GM12864 (cell line): ENCODE results near the gene ATP10A.

ENCODE experiments used
- DNase-seq: peaks from one replicate; pipeline ENCODE4 v3.0.0-alpha.2; 2011; ENCODE audit warnings: low read depth
- H3K4me3 ChIP-seq: 2 replicates; pipeline ENCODE4 v1.5.1; 2011; ENCODE audit warnings: mild to moderate bottlenecking, low read depth, low read length, control low read depth
- TF ChIP-seq, protein P1 (sequence below): IDR thresholded peaks from 2 replicates; pipeline ENCODE4 v1.5.1; 2011; ENCODE audit warnings: low read depth, mild to moderate bottlenecking, moderate library complexity, low read length, control low read depth, inconsistent platforms; ENCODE audit errors: missing control alignments

Gene ATP10A

DNA sequence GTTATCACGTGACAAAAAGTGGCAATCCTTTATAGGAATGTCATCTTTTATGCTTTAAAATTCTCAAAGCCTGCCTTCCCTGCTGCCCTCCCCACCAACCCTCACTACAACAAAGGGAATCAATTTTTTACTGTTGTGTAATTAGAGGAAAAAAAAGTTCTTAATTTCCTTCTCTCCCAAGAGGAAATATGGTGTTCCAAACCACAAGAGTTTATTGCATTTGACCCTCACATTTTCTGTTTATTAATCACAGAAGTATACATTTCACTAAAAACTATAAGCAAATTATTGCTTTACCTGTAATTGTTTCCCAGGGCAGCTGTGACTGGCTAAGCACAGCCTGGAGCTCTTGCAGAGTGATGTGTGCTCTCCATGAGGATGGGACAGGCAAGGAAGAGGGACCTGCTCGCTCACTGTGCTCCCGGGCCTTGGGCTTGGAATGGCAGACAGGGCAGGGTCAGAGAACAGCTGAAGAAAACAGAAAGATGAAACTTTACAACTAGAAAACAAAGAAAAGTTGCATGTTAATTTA is 31.3 kb upstream of the ATP10A start:
- DNase-seq: no peak
- no peak overlapping the region for H3K4me3 ChIP-seq
- TF ChIP-seq, protein P1, sequence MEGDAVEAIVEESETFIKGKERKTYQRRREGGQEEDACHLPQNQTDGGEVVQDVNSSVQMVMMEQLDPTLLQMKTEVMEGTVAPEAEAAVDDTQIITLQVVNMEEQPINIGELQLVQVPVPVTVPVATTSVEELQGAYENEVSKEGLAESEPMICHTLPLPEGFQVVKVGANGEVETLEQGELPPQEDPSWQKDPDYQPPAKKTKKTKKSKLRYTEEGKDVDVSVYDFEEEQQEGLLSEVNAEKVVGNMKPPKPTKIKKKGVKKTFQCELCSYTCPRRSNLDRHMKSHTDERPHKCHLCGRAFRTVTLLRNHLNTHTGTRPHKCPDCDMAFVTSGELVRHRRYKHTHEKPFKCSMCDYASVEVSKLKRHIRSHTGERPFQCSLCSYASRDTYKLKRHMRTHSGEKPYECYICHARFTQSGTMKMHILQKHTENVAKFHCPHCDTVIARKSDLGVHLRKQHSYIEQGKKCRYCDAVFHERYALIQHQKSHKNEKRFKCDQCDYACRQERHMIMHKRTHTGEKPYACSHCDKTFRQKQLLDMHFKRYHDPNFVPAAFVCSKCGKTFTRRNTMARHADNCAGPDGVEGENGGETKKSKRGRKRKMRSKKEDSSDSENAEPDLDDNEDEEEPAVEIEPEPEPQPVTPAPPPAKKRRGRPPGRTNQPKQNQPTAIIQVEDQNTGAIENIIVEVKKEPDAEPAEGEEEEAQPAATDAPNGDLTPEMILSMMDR: no peak

DNA sequence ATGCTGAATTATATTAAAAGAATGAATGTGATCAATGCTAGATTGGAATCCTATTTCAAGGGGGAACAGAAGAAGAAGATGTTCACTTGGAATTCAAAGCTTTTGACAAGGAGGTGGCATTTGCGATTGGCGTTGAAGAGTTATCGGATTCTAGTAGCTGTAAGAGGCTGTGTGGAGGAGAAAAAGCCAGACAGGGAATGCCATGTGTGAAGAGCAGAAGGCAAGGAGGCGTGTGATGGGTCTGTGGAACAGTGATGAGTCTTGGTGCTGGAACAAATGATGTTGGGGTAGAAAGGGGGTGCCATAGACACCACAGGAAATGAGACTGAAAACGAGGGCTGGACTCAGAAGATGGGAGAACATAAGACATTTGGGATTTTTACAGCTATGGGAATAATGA is 30.5 kb upstream of the ATP10A start:
- DNase-seq: no peak
- TF ChIP-seq, protein P1: no peak
- no peak overlapping the region for H3K4me3 ChIP-seq

DNA sequence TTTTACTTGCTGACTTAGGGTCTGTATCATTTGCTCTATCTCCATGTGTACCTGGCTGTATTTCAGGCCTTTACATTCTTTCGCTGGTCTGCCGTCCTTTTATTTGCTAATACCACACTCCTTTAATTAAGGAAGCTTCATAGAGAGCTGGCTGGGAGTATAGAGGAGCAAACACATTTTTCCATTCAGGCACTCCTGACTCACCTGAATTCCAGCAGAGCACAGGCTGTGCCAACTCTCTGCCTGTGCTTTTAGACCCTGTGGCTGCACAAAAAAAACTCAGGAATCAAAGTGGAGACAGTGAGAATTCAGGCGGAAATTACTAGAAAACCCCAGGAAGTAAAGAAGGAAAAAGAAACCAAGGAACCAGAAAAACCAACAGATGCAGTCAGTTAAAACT is 29.0 kb upstream of the ATP10A start:
- H3K4me3 ChIP-seq: no peak overlapping the region
- TF ChIP-seq, protein P1: no peak
- no peak for DNase-seq

DNA sequence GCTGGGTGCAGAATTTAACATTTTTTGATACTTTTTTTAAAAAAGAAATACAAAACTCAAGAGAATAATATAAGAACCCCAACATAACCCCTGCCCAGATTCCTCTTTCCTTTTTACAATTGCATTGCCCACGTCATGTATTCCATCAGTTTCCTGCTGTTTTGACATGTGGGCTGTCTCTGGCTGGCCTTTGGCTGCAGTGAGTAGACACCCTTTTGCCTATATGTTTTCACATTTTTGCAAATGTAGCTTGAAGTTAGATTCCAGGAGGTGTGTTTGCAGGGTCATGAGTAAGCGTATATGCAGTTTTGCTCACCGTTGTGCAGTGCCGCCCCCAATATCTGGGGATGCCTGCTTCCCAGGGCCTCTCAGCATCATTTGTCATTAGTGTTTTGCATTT is 28.0 kb upstream of the ATP10A start:
- TF ChIP-seq, protein P1: no peak
- no peak for DNase-seq

DNA sequence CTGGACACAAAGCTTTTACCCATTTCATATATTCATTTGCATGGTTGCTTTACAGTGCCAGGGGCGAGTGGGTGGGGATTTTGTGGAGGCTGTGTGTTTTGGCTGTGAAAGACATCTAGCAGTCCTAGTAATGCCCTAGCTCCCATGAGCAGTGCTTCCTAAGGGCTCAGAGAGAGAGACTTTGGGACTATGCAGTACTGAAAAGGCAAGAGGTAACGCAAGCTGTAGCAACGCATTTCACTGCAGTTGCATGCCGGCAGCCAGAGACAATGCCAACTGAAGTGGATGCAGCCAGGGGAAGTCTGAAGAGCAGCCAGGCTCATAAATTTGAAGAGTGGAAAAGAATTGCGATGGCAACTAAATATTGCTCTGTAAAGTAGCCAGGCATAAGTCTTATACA is 27.4 kb upstream of the ATP10A start:
- no peak for DNase-seq
- TF ChIP-seq, protein P1: no peak
- no peak overlapping the region for H3K4me3 ChIP-seq

More for the DNA sequence above, 28.0 kb upstream of the ATP10A start:
- H3K4me3 ChIP-seq: no peak overlapping the region

DNA sequence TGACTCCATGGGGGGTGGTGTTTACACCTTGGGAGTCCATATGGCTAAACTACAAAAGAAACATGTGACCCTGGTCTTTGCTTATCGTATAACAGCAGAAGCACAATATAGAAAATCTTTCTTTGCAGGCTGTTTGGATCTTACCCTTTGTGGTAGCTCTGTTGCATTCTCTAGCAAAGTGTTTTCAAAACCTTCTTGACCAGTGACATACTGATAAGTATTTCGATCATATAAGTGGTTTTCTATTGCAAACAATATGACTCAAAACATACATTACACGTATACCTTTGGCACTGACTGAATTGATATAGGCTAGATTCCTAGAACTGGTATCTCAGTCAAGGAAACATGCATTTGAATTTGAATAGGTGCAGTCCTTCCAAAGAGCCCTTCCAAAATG is 24.7 kb upstream of the ATP10A start:
- TF ChIP-seq, protein P1: no peak
- DNase-seq: no peak
- H3K4me3 ChIP-seq: no peak overlapping the region

DNA sequence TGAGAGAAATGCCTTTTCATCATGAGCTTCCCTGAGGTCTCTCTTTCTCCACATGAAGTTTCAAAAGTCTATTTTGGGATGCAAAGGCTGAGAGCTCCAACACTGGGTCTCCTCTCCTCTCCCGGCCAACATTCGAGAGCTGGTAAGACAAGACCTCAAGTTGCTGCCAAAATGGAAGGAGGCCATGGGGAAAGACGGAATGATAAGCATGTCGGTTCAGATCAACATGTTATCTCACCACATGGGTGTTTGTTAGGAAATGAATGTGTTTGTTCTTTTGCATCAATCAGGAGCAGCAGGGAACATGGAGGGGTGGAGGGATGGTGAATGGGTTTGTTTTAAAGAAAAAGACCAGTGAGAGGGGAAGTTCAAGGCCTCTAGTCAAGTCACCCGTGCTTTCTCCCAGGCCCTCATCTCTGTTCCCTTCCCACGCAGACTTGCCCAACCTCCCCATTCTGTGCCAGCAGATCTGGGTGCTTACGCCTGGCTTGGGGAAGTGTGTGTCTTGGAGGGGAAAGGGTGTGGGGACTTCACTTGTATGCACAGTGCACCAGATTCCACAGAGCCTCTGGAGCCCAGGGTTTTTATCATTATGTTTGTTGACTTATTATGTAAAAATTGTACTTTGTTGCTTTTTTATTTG is 23.5 kb upstream of the ATP10A start:
- H3K4me3 ChIP-seq: no peak overlapping the region
- TF ChIP-seq, protein P1: no peak
- no peak for DNase-seq
